HG03575 (cell line): ENCODE data around the gene SLC35F1.
A peak's percentile ranks its signal among the peaks of the same experiment; 100 is the strongest.

Experiments
- ATAC-seq: cut with Tn5 transposase; IDR thresholded peaks from one replicate; pipeline ENCODE4 v1.9.1; 2021; ENCODE audit not compliant: unreplicated experiment, insufficient number of reproducible peaks, low FRiP score; ENCODE audit errors: extremely low read depth

Gene SLC35F1

GRCh38 chr6:118161343-118161742 lies 254.3 kb downstream of the SLC35F1 start:
- ATAC-seq = no peak

GRCh38 chr6:118163542-118163941 lies 256.5 kb downstream of the SLC35F1 start:
- no peak for ATAC-seq

- no peak for ATAC-seq
Measured at GRCh38 chr6:118165500-118165899, 258.4 kb downstream of the SLC35F1 start.

GRCh38 chr6:118168421-118168820 lies 261.4 kb downstream of the SLC35F1 start:
- no peak for ATAC-seq

- ATAC-seq = no peak
Measured at GRCh38 chr6:118171852-118172251, 264.8 kb downstream of the SLC35F1 start.

GRCh38 chr6:118174071-118174470 lies 267.0 kb downstream of the SLC35F1 start:
- ATAC-seq = no peak

- ATAC-seq = no peak
Measured at GRCh38 chr6:118177720-118178119, 270.7 kb downstream of the SLC35F1 start.

- ATAC-seq = no peak
Measured at GRCh38 chr6:118179048-118179447, 272.0 kb downstream of the SLC35F1 start.

GRCh38 chr6:118186672-118187567 lies 279.9 kb downstream of the SLC35F1 start:
- ATAC-seq = peak; percentile 46

GRCh38 chr6:118187568-118188164 lies 280.6 kb downstream of the SLC35F1 start:
- ATAC-seq = peak; percentile 43

GRCh38 chr6:118188561-118188960 lies 281.5 kb downstream of the SLC35F1 start:
- no peak for ATAC-seq

GRCh38 chr6:118197539-118197938 lies 290.5 kb downstream of the SLC35F1 start:
- ATAC-seq = no peak

- no peak for ATAC-seq
Measured at GRCh38 chr6:118198746-118199145, 291.7 kb downstream of the SLC35F1 start.

- no peak for ATAC-seq
Measured at GRCh38 chr6:118200160-118200559, 293.1 kb downstream of the SLC35F1 start.

GRCh38 chr6:118202517-118202916 lies 295.5 kb downstream of the SLC35F1 start:
- ATAC-seq = no peak

- ATAC-seq = no peak
Measured at GRCh38 chr6:118203545-118203944, 296.5 kb downstream of the SLC35F1 start.

- no peak for ATAC-seq
Measured at GRCh38 chr6:118206221-118206620, 299.2 kb downstream of the SLC35F1 start.

- ATAC-seq = no peak
Measured at GRCh38 chr6:118207947-118208346, 300.9 kb downstream of the SLC35F1 start.

- ATAC-seq = no peak
Measured at GRCh38 chr6:118212451-118213173, 305.5 kb downstream of the SLC35F1 start.

GRCh38 chr6:118215269-118215668 lies 308.2 kb downstream of the SLC35F1 start:
- no peak for ATAC-seq
